ENCODE results near the gene ARL6IP4. TPM values are rescaled to one million over a fixed set of nuclear protein-coding genes. Genes with fewer than 3 reads are reported as not detected.

Gene ARL6IP4
- 168 and 195 TPM in 2 replicates for total RNA-seq

GRCh38 chr12:122980183-122981035 lies at the start of gene ARL6IP4:
Gene ARL6IP4 (plus strand): TSS chr12:122980681. CDS start chr12:122981140, 459 bp downstream.

DNA sequence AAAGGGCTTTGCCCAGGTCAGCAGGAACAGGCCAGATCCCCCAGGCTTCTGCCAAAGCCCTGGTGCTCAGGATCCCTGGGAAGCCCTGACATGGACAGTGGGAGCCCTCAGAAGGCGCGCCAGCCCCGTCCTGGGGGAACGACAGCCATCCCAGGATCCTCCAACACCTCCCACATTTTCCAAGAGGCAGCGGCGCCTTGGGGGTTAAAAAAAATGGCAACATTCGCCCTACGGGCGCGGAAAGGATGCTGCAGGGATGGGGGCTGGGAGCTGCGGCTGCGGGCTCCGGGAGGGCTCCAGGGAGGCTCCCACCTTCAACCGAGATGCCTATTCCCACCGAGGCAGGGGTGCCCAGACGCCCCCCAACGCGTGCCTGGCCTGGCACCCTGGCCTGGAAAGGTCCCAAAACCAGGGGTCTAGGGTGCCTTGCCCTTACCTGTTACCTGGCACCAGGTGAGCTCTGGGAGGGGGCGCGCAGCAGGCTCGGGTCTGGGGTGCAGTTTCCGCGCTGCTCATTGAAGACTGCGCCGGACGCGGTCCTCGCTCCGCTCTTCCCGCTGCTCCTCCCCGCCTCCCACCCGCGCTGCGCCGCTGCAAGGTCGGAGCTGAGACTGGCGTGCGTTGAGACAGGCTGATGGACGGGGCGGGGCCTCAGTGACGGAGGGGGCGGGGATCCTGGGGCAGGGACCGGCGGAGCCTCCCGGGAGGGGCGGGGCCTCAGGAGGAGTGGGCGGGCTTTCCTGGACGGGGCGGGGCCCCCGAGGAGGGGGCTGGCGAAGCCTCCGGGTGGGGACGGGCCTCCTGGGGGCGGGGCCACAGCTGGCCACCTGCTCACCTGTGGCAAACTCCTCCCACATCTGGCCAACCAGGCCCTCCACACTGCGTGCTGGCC lies 14.4 kb upstream of the ARL6IP4 start, which contains the start of gene ABCB9:
Gene ABCB9, minus strand, starts transcription at position 613 of the 892 bp plus-strand sequence. CDS start 6,228 bp downstream, outside the sequence.

DNA sequence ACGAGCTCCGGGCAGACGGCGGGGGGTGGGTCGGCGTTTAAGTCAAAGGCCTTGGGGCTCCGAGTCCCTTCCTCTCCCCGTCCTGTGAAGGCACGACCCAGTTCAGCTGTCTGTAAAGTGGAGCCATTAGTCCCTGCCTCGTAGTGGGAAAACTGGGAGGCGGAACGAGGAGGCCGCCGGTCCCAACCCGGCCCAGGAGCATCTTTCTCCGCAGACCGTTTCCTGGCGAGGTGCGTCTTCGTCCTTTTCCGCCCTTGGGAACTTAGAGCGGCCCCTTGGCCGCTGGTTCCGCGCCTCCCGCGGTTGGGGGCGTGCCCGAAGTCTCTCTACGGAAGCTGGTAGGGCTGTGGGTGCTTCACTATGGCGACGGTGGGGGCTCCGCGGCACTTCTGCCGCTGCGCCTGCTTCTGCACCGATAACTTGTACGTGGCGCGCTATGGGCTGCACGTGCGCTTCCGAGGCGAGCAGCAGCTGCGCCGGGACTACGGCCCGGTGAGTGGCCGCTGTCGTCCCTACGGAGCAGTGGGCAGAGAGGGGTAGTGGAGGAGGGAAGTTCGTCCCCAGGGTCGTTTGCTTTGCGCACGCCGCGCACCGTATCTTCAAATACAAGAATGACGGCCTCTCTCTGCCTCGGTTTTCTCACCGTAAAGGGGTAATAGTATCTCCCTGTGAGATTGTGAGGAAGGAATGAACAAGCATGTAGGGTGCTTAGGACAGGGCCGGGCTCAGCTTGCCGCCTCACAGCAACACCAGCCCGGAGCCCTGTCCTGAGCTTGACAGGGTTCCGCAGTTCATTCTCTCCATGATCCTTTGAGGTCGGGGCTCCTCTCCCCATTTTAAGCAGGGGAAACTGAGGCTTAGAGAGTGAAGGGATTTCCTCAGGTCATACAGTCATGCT lies 5.3 kb upstream of the ARL6IP4 start, which contains the start of gene OGFOD2:
Gene OGFOD2, plus strand, starts transcription at position 353 of the 898 bp plus-strand sequence. Its CDS starts 8 bp downstream, at position 361.

Other genes with a start within 250 kb of the ARL6IP4 start
- gene HCAR1, start 249.8 kb upstream of the ARL6IP4 start, total RNA-seq: 1.00 and 1.5 TPM in 2 replicates
- gene DENR, start 227.9 kb upstream of the ARL6IP4 start, total RNA-seq: 37.9 and 47.0 TPM in 2 replicates
- 0.55 and 1.2 TPM in 2 replicates for gene CCDC62, start 206.1 kb upstream of the ARL6IP4 start, total RNA-seq
- 14.7 and 25.7 TPM in 2 replicates for gene HIP1R, start 145.2 kb upstream of the ARL6IP4 start, total RNA-seq
- 13.6 and 13.8 TPM in 2 replicates for gene VPS37B, start 84.6 kb upstream of the ARL6IP4 start, total RNA-seq
- gene ABCB9, start 14.2 kb upstream of the ARL6IP4 start, total RNA-seq: 6.3 and 6.4 TPM in 2 replicates
- 14.9 and 15.0 TPM in 2 replicates for gene OGFOD2, start 5.4 kb upstream of the ARL6IP4 start, total RNA-seq
- 4.6 and 6.5 TPM in 2 replicates for gene PITPNM2, start 170.4 kb downstream of the ARL6IP4 start, total RNA-seq

All from uterine smooth muscle cell (primary cell).